Measurements from ENCODE around the gene ZMYND8.
"Not testable (repeated sequence)": the region's sequence is repeated elsewhere in the genome, so short reads cannot be mapped to it uniquely, and the experiment has no call there.

Gene ZMYND8

GRCh38 chr20:47211036-47211435, 145.5 kb downstream of the ZMYND8 start:
- Histone ChIP-seq H3K4me1 (no peaks in the 10 kb centered on the region), H3K27me3 (no peaks in the 10 kb centered on the region), H3K9me3 (no peaks in the 10 kb centered on the region), H3K4me3 (no peak overlapping the region), H3K36me3 (peaks cover 62 to 75% (median 71%) of the 10 kb centered on the region in 3 donors), H3K27ac (no peak overlapping the region)
- TF ChIP-seq CTCF (IDR thresholded peaks at IDR 0.05) = no peak
- intact Hi-C loops (cut with DNase I; ENCODE audit: low total_unique reads) = no loop called here
- no peak for DNase-seq

- Histone ChIP-seq H3K9me3 (no peaks in the 10 kb centered on the region), H3K36me3 (peaks cover 62 to 69% (median 66%) of the 10 kb centered on the region in 3 donors), H3K27me3 (no peaks in the 10 kb centered on the region), H3K27ac (no peak overlapping the region), H3K4me3 (no peak overlapping the region), H3K4me1 (no peaks in the 10 kb centered on the region)
- intact Hi-C loops (cut with DNase I; ENCODE audit: low total_unique reads) = no loop called here
- no peak for DNase-seq
- TF ChIP-seq CTCF (IDR thresholded peaks at IDR 0.05) = no peak
Measured at GRCh38 chr20:47210470-47210869, 146.0 kb downstream of the ZMYND8 start.

- Histone ChIP-seq H3K27me3 (no peaks in the 10 kb centered on the region), H3K27ac (no peak overlapping the region), H3K36me3 (peaks cover 62 to 64% (median 64%) of the 10 kb centered on the region in 3 donors), H3K4me1 (no peaks in the 10 kb centered on the region), H3K4me3 (no peak overlapping the region), H3K9me3 (no peaks in the 10 kb centered on the region)
- intact Hi-C loops (cut with DNase I; ENCODE audit: low total_unique reads) = no loop called here
- no peak for DNase-seq
- TF ChIP-seq CTCF (IDR thresholded peaks at IDR 0.05) = no peak
Measured at GRCh38 chr20:47209982-47210381, 146.5 kb downstream of the ZMYND8 start.

- DNase-seq = no peak
- no peak for TF ChIP-seq CTCF (IDR thresholded peaks at IDR 0.05)
- Histone ChIP-seq H3K4me3 (no peak overlapping the region), H3K36me3 (peaks cover 50 to 51% (median 51%) of the 10 kb centered on the region in 3 donors), H3K27ac (no peak overlapping the region), H3K27me3 (no peaks in the 10 kb centered on the region), H3K4me1 (no peaks in the 10 kb centered on the region), H3K9me3 (no peaks in the 10 kb centered on the region)
- intact Hi-C loops (cut with DNase I; ENCODE audit: low total_unique reads) = no loop called here
Measured at GRCh38 chr20:47208534-47209174, 147.8 kb downstream of the ZMYND8 start.

- H3K4me3 ChIP-seq = no peak overlapping the region
- TF ChIP-seq CTCF (IDR thresholded peaks at IDR 0.05) = no peak
- intact Hi-C loops (cut with DNase I; ENCODE audit: low total_unique reads) = no loop called here
- H3K27ac ChIP-seq = no peak overlapping the region
- no peak for DNase-seq
- no peaks in the 10 kb centered on the region for H3K4me1 ChIP-seq
- H3K36me3 ChIP-seq = peaks cover 36 to 40% (median 36%) of the 10 kb centered on the region in 3 donors
- no peaks in the 10 kb centered on the region for H3K9me3 ChIP-seq
- no peaks in the 10 kb centered on the region for H3K27me3 ChIP-seq
Measured at GRCh38 chr20:47206962-47207641, 149.4 kb downstream of the ZMYND8 start.

GRCh38 chr20:47206552-47206951, 149.9 kb downstream of the ZMYND8 start:
- peaks cover 30 to 34% (median 31%) of the 10 kb centered on the region in 3 donors for H3K36me3 ChIP-seq
- H3K4me1 ChIP-seq; DNase-seq; H3K4me3 ChIP-seq; H3K27ac ChIP-seq; H3K9me3 ChIP-seq; H3K27me3 ChIP-seq; intact Hi-C loops (cut with DNase I; ENCODE audit: low total_unique reads): not testable (repeated sequence)
